NCI-H2196 (cell line): ENCODE results near the gene RPRD1B.
A peak's percentile ranks its signal among the peaks of the same experiment; 100 is the strongest.

Source experiments
- DNase-seq: peaks from one replicate; lab custom pipeline; 2025; ENCODE audit not compliant: unreplicated experiment; lab: John Stamatoyannopoulos, UW

The RPRD1B gene, protein sequence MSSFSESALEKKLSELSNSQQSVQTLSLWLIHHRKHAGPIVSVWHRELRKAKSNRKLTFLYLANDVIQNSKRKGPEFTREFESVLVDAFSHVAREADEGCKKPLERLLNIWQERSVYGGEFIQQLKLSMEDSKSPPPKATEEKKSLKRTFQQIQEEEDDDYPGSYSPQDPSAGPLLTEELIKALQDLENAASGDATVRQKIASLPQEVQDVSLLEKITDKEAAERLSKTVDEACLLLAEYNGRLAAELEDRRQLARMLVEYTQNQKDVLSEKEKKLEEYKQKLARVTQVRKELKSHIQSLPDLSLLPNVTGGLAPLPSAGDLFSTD

DNA sequence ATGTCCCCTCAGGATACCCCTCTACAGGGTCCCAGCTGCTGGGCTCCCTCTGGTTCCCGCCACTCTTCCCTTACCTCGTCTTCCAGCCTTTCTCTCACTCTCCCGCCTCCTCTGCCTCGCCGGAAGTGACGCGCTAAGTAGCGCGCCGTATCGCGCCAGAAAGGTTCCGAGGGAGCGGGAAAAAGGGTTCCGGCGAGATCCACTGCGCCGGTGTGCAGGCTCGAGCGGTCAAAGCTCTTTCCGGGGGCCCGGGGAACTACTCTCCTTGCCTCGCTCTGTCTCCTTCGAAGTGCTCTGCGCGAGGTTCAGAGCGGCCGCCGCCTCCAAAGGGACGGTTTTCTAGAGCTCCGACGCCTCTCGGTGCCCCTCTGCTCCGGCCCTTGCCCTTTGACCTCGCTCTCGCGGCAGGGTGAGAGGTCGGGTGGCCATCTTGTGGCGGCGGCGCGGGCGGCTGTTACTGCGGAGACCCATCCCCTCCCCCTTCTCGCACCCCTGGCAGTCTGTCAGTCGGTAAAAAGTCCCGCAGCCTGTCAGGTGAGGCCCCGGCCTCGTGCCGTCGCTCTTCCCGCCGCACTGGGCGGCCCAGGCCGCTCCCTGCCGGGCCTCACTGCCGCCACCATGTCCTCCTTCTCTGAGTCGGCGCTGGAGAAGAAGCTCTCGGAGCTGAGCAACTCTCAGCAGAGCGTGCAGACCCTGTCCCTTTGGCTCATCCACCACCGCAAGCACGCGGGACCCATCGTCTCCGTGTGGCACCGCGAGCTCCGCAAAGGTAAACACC, at the start of gene RPRD1B, which contains the start of gene TTI1:
Gene RPRD1B, plus strand, starts transcription at position 417 of the 778 bp plus-strand sequence. Its CDS starts 202 bp downstream, at position 619.
Gene TTI1, minus strand, starts transcription at position 127 of the 778 bp plus-strand sequence. CDS start 19,640 bp downstream, outside the sequence.
- peak; percentile 95 for DNase-seq

DNA sequence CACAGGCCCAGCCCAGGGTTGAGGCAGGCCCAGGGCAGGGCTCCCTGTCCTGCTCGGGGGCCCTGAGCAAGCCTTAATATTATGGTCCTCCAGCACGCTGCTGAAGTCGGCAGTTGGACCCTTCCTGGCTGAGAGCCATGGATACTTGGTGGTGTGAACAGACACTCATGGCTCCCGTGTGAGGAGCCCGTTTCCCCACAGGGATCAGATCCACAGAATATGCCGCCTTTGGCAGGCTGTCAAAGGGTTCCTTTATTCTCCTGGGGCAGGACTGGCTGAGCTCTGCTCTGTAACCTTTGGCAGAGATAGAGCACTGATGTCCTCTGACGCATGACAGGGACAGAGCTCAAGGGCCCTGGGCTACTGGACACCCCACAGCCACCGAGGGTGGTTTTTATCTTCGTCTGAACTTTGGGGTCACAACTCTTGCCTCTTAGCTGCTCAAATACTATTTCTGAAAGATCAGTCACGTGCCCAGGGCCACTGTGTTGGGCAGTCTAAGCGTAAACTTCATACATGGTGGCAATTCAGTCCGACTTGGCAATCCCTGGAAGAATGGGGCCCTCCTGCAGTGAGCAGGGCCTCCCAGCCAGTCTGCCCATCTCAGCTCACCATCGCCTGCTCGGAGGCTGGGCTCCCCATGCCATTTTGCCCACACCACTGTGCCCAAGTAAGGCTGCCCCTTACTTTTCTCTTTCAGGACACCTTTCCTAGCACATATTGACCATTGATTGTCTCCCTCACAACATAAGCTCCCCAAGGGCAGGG, 49.3 kb upstream of the RPRD1B start:
- DNase-seq: no peak

DNA sequence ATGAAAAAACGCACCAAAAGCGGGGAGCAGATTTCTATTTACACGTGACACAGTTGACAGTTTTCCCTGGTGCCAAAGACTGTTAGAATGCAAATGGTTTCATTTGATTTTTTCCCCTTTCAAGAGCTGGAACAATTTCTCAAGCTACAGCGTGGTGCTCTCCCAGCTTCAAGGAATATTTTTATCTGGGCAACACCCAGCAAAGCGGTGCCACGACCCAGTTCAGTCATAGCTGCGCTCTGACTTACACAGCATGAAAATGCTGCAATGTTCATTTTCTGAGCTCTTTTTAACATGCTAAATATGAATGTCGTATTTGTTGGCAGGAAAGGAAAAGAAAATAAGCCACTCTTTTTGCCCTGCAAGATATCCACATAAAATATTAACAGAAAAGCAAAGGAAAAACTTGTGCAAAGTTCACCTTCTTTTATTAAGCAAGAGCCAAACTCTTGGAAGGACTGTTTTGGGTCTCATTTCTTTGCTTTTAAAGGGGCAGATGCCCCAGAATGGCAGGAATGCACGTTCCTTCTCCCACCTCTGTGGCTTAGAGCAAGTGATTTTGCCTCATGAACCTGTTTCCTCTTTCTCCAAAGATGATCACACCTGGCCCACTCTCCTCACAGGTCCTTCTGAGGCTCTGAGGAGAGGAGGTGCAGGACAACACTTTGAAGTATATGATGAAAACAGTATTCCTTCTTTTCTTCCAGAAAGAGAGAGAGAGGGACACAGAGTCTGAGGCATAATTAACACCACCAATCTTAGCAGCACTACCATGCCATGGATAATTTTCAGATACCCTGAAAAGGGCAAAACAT, 47.3 kb upstream of the RPRD1B start:
- DNase-seq: no peak

DNA sequence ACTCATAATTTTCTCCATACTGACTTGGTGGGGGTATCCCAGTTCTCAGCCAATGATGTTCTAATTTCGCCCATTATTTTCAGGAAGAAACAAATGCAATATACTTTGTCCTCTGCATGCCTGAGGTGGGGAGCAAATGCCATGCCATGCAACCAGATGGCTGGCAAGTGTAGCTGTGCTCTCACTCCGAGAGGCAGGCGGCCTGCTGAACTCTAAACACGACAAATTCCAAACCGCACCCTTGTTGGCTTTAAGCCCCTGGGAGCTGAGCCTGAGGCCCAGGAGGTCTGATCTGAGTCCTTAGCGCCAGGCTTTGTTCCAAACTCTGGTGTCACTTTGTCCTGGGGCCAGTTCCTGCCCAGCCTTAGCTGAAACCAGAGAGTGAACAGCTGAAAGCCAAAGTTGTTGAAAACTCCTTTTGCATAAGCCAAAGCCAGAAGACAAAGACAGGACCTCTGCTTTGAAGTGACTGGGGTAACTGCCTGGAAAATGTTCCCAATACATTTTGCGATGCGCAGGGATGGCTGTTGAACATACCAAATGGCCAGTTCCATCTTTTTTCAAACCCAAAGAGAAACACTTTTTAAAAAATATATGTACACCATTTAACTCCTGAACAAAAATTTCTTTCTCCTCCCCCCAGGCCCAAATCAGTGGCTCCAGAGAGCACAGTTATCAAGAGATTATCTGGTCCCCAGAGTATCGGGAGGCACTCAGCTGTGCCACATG, 46.5 kb upstream of the RPRD1B start:
- peak; percentile 34 for DNase-seq

DNA sequence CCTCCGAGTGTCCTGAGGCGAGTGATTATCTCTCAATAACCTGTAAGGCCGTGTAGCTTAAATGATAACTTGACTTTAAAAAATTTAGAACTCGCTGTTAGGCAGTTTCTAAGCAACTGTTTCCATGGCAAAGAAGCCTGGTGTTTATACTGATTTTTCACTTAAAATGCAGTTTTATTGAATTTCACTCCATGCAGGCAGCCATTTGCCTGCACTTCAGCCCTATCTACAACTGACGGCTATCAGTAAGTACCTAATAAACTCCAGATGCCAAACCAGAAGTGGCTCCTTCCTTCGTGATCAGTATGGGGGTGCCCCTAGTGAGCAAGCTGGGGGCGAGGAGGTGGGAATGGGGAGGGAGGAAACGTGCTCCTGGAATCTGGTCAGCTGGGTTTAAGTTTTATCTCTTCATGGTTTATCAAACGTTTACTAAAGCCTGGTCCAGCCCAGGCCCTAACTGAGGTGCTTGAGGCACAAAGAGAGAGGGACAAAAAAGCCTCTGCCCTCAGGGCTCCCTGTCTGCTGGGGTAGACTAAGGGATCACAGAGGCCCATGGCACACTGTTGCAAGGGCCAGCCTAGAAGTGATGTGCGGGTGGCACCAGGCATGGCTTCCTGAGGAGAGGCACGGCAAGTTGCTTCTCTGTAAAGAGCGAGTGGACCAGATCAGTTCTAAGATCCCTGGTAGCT, 45.8 kb upstream of the RPRD1B start:
- no peak for DNase-seq

DNA sequence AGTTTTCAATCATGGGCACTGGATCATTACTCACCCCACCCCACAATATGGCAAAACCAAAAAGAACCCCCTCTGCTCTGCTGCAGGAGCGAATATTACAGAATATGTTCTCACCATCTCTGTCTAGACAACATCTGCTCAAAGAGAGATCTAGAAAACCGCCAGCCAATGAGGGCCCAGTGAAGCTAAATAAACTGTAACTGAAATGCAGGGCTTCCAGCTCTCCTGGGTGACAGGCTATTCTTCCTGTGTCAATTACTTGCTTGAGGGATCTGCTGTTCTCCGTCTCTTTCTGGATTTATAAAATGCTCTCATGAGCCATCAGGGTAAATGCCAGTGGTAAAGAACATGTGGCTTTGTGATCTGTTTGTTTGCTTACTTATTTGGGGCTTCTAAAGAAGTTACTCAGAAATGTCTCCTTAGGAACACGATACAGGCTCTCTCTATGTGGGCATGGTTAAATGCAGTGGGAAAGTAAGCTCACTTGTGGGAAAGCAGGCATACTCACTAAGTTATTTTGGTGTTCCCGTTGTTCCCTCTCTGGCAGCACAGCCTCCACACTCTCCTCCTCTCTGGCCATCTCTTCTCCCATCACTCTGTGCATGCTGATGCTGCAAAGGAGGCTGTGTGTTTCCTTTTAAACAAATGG, 45.1 kb upstream of the RPRD1B start:
- DNase-seq: no peak

DNA sequence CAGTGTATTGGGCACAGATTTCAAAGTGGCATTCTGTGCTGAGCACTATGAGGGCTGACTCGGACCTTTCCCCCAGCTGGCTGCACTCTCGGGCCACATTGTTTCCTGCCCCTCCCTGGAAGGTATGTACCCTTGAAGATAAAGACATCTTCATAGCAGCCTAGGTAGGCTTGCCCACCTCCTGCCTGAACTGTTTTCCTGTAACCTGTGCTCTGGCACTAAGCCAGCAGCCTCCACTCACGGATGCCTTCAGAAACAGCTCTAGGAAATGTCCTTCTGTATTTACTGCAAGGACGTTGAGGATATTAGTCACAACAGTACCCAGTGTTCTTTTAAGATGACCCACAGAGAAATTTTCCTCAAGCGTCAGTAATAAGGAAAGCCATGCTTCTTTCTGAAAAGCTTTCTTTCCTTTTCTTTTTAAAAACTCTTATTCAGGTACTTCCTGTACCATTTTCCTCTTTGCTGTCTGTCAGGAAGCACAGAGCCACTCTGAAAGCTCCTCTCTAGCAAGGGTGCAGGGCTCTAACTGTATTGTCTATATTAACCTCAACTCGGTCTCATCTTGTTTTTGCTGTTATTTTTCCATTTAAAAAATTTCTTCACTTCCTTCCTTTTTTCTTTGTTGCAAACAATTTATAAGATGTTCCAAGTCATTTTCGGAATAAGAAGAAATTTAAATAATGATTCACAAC, 43.8 kb upstream of the RPRD1B start:
- no peak for DNase-seq

DNA sequence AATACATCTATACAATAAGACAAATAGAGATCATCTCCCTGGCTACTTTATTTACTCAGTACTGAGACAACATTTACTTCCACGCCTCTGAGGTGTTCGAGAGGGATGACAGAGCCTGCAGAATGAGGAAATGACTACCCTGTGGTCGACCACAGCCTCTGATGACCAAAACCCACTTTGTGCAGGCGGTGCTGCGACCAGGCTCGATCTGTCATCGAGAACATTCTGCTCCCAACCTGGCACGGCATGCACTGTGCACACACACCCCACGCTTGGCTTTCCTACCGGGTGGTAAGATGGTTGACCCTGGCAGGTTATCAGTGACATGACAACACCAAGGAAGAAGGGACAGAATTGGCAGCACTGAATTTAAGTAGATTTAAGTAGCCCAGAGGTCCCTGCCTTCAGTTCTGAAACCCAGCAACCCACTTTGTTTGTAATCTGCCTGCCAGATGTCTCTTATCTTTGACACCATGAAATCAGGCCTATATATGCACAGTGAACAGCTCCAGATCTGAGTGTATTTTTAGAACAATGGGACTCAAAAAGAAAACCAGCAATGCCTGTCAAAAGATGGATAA, 42.9 kb upstream of the RPRD1B start:
- DNase-seq: peak; percentile 29

DNA sequence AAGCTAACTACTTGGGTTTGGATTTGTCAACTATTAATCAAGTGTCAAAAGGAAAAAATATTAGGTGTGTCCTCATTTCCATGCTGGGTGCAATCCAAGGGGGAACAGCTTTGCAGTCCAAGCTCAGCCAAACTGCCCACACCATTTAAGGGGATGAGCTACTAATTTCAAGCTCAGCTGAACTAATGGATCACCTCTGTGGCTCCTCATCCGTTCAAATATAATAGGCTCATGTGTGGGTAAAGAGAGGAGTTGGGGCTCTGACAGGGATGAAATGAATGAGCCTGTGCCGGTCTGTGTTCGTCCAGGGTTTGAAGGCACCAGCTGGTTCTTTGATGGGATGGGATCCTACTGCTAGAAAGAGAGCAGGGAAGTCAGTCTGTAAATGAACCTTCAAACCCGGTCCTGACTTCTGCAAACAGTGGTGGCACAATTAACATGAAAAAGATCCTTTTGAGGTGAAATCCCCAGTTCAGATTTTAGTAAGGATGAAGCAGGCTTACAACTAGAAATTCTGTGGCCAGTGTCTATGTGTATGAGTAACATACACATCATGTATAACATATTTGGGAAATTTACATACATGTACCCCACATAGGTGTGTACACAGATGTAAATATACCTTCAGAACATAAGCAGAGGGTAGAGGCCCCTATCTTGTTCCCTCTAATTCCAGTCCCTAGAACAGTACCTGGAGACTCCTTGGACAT, 42.2 kb upstream of the RPRD1B start:
- no peak for DNase-seq

DNA sequence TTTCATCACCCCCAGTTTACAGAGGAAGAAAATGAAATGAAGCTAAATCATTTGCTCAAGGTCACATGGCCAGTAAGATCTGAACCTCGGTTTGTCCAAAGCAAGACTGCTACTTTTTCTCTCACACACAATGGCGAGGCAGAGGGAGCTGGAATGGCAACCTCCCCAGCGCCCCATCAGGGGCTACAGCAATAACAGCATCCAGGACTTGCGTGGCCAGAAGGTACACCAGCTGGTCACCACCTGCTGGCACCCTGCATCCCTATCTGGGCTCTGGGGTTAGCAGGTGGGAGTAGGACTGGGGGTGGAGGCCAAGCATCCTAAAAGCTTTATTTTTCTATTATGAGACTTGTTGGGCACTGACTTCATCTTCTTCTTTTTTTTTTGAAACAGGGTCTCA, 41.6 kb upstream of the RPRD1B start:
- no peak for DNase-seq

DNA sequence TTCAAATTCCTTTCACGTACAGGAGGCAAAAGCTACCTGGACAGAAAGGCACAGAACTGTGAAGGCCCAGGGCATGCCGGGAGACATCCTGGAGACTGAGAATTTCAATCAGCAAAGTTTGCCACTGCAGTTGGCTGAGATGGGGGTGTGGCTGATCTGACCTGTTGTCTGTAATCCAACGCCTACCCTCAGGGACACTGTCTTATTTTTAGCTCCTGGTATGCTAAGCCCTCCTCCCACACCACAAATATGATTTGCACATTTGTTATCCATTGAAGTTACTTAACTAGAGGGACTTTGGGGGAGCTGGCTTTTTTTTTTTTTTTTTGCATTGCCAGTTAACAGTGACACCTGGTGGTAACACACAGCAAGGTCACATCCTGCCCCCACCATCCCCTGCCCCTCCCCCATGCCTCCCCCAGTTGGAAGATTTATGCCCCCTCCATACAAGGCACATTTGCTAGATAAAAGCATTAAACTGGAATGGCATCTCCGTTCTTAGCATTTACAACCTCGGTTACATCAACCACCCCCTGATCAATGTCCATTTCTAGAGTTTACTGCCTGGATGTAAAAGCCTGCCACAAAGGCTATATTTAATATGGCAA, 40.6 kb upstream of the RPRD1B start:
- DNase-seq: peak; percentile 47

DNA sequence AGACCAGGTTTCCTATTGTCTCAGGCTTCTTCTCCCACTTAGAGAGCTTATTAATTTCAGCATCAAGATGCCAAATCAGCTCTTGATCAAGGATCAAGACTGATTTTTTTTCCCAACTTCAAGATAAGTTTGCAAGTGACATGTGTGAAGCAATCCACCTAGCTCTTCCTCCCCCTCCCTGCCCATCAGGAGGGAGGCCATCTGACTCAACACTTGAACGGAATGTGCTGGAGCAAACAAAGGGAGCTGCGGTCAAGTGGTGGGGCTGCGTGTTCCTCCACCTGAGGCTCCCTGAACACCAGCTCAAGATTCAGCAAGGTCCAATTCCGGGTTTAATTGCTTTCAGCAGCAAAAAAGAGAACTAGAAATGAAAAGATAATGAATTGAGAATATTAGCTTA, 39.0 kb upstream of the RPRD1B start:
- no peak for DNase-seq

DNA sequence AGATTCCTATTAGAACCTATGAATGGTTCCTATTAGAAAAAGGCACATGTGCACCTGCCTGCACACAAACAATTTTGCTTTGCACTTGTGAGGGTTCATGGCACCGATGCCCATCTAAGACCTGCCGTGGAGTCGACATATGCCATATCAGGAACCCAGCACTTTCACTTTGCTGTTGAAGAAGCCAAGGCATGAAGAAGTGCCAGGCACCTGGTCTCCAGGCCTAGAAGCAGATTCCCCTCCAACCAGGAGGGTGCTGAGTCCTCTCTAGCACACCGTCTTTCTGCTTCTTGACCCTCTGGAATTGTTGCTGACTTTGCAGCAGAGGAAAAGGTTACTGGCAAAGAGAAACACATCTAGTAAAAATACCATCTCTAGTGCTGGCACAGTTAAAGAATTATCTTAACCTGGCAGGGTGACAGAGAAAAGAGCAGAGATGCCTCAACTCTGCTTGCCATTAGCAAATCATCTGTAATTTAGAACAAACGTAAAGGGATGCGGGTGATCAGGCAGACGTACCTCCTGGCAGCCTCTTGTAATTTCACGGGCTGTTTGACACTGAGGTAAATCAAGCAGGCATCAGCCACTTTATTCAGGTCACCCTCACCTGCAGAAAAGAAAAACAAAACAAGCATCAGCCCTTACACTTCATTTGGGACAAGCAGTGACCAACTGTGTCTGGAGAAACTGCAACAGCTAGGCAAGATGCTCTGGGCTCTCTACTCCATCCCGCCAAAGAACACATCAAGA, 37.5 kb upstream of the RPRD1B start:
- no peak for DNase-seq

DNA sequence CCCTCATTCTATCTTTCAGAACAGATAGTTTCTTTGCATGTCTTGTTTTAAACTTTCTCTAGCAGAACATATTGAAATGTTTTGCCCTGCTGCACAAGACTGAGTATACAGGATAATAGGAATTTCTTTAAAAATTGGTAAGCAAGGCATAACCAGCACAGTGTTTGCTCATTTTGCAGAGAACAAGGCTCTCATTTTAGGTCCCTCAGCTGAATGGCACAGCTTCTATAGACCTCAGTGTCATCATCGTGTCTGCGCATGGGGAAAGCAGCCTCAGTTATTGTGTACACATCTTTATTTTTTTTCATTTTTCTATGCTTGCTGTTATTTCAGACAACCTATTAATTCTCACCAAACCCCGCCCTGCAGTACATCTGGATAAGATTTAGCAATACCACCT, 36.0 kb upstream of the RPRD1B start:
- no peak for DNase-seq

DNA sequence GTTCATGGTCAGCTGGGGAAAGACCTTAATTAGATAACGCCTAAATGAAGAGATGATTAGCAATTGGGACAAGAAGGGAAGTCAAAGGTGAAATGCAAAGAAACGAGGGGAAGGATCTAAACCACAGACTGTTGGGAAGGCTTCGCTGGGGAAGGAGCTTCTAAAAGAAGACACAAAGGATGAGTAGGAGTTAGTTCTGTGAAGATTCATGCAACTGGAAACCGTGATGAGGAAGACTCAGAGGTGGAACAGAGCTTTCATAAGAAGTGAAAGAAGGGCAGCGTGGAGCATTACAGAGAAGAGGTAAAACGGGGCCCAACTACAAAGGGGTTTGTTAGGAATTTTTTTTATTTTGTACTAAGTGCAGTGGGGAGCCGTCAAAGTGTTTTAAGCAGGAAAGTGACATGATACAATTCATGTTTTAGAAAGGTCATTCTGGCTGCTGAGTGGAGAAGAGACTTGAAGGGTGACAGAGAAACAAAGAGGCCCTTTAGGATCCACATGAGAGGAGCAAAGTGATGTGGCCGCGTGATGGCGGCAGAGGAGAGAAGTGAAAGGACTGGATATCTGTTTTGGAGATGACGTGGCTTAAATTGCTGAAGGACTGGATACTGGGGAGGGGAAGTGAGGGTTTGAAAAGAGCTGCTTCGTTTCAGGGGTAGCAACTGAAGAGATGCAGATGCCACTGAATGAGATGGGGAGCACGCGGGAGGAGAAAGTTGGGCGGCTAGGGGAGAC, 33.9 kb upstream of the RPRD1B start:
- DNase-seq: no peak

DNA sequence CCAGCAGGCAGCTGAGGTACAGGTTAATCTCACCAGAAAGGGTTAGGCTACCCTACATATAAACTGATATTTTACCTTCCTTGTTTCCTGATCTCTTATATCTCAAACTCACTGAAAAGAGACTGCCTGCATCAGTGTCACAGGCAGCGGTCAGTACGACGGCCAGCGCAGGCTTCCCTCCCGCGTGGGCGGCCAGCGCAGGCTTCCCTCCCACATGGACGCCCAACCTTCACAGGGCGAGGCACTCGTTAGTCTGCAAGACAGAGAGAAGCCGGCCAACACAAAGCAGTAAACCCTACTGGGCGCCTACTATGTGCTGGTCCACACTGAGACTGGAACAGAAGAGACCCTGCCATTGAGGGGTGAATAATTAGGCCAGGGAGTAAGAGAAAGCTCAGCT, 33.3 kb upstream of the RPRD1B start:
- DNase-seq: no peak
